ENCODE data around the gene TMEM196. TPM values are rescaled to one million over a fixed set of nuclear protein-coding genes. Genes with fewer than 3 reads are reported as not detected.

Gene TMEM196
- total RNA-seq (2013), result not detected
- polyA plus RNA-seq (not detected), polyA minus RNA-seq (not detected in 2 replicates), total RNA-seq (0 to 1.5 (median 0.04) reads per million in 11 experiments)

- peaks cover 29 to 47% of the 10 kb centered on the region in 2 donors for H3K27me3 ChIP-seq (ENCODE audit: control insufficient read depth in 2 of 2, insufficient read depth in 2 of 2, low read length in 2 of 2)
- peaks cover 0 to 13% (median 7%) of the 10 kb centered on the region in 7 donors for H3K9me3 Mint-ChIP-seq
- intact Hi-C loops (cut with micrococcal nuclease), result no loop called here
- H3K36me3 ChIP-seq (replicated peaks in 1 of 2; ENCODE audit: control insufficient read depth in 1 of 2, insufficient read depth in 2 of 2, low read length in 2 of 2), result no peaks in the 10 kb centered on the region
- peaks cover 0 to 4% of the 10 kb centered on the region in 2 donors for H3K36me3 Mint-ChIP-seq
- H3K4me1 Mint-ChIP-seq, result peaks cover 14% of the 10 kb centered on the region
- no peaks in the 10 kb centered on the region for H3K79me2 ChIP-seq (ENCODE audit: insufficient read depth, low read length)
- H3K9ac ChIP-seq (ENCODE audit: insufficient read depth, low read length, poor library complexity, severe bottlenecking), result no peak within 1 kb of the TSS
- H3K9me3 ChIP-seq (replicated peaks in 1 of 2; ENCODE audit: control insufficient read depth in 1 of 2, insufficient read depth in 1 of 2, low read length in 2 of 2), result peaks cover 5 to 19% of the 10 kb centered on the region in 2 donors
- H3K4me1 ChIP-seq (ENCODE audit: control insufficient read depth in 1 of 2, insufficient read depth in 2 of 2, low read length in 2 of 2), result no peaks in the 10 kb centered on the region
- H3K4me3 ChIP-seq (replicated peaks in 1 of 3; ENCODE audit: low read depth in 2 of 3, low read length in 3 of 3), result no peak within 1 kb of the TSS
- peak within 1 kb of the TSS in 1 of 7 donors; percentile 8 for H3K27ac Mint-ChIP-seq
- H3K27me3 Mint-ChIP-seq (ENCODE audit: low read depth in 3 of 3), result peaks cover 28 to 36% (median 34%) of the 10 kb centered on the region in 3 donors
- no peak within 1 kb of the TSS for H3K27ac ChIP-seq (ENCODE audit: low read depth in 1 of 2, low read length in 2 of 2)
- no peak within 1 kb of the TSS for H3K4me2 ChIP-seq (replicated peaks; ENCODE audit: extremely low read depth, low read length, poor library complexity, severe bottlenecking)
- H2AFZ ChIP-seq (ENCODE audit: insufficient read depth, low read depth, low read length, poor library complexity, severe bottlenecking), result peak within 1 kb of the TSS; percentile 17
- DNase-seq, result no peak
- no peak for TF ChIP-seq CTCF (IDR thresholded peaks at IDR 0.05)
- no peaks in the 10 kb centered on the region for H4K20me1 ChIP-seq (ENCODE audit: insufficient read depth, low read length)
- under 1% methylated on average over 26 of the region's 49 CpGs for WGBS (ENCODE audit: insufficient coverage)
- peak within 1 kb of the TSS in 1 of 2 donors; percentile 81 for H3K4me3 Mint-ChIP-seq
These were observed at the start of gene TMEM196 for GRCh38 chr7:19772841-19773760. Gene TMEM196 (minus strand): TSS chr7:19773617. CDS start chr7:19772696, 921 bp downstream.

- Histone ChIP-seq H3K9ac (ENCODE audit: insufficient read depth, low read length, poor library complexity, severe bottlenecking) (no peak overlapping the region), H3K4me1 (ENCODE audit: control insufficient read depth in 1 of 2, insufficient read depth in 2 of 2, low read length in 2 of 2) (no peaks in the 10 kb centered on the region), H4K20me1 (ENCODE audit: insufficient read depth, low read length) (no peaks in the 10 kb centered on the region), H3K36me3 (replicated peaks in 1 of 2; ENCODE audit: control insufficient read depth in 1 of 2, insufficient read depth in 2 of 2, low read length in 2 of 2) (no peaks in the 10 kb centered on the region), H3K4me2 (replicated peaks; ENCODE audit: extremely low read depth, low read length, poor library complexity, severe bottlenecking) (no peak overlapping the region), H2AFZ (ENCODE audit: insufficient read depth, low read depth, low read length, poor library complexity, severe bottlenecking) (no peak overlapping the region), H3K27me3 (ENCODE audit: control insufficient read depth in 2 of 2, insufficient read depth in 2 of 2, low read length in 2 of 2) (no peaks in the 10 kb centered on the region), H3K27ac (ENCODE audit: low read depth in 1 of 2, low read length in 2 of 2) (no peak overlapping the region), H3K79me2 (ENCODE audit: insufficient read depth, low read length) (no peaks in the 10 kb centered on the region), H3K9me3 (replicated peaks in 1 of 2; ENCODE audit: control insufficient read depth in 1 of 2, insufficient read depth in 1 of 2, low read length in 2 of 2) (peaks cover 0 to 3% of the 10 kb centered on the region in 2 donors), H3K4me3 (replicated peaks in 1 of 3; ENCODE audit: low read depth in 2 of 3, low read length in 3 of 3) (no peak overlapping the region)
- no peak for TF ChIP-seq CTCF (IDR thresholded peaks at IDR 0.05)
- Mint-ChIP-seq H3K4me3 (no peak overlapping the region), H3K4me1 (no peaks in the 10 kb centered on the region), H3K27me3 (ENCODE audit: low read depth in 3 of 3) (peaks cover 0 to 2% (median 1%) of the 10 kb centered on the region in 3 donors), H3K36me3 (no peaks in the 10 kb centered on the region), H3K9me3 (peaks cover 0 to 12% (median 5%) of the 10 kb centered on the region in 7 donors), H3K27ac (no peak overlapping the region)
- intact Hi-C loops (cut with micrococcal nuclease), result no loop called here
- no peak for DNase-seq
- WGBS (ENCODE audit: insufficient coverage), result 100% methylated on average over 1 of the region's 2 CpGs
These were observed 42.7 kb upstream of the TMEM196 start for GRCh38 chr7:19816128-19816527.

Data from CD14-positive monocyte (primary cell).